Activated CD4-positive, alpha-beta memory T cell treated with anti-CD3 and anti-CD28 coated beads, Interleukin-2, amount 10 ng/mL, durations not matched to agents 7 days and 5 days (primary cell): ENCODE data around the gene CNOT6L. TPM values are rescaled to one million over a fixed set of nuclear protein-coding genes. Genes with fewer than 3 reads are reported as not detected.
A peak's percentile ranks its signal among the peaks of the same experiment; 100 is the strongest.
"Not testable (repeated sequence)": the region's sequence is repeated elsewhere in the genome, so short reads cannot be mapped to it uniquely, and the experiment has no call there.

Experiments used
- CTCF ChIA-PET: fragments of 350-600 bp; sonication (Branson Sonifier 250); formaldehyde crosslinking; loops from one replicate; lab custom pipeline; 2021; ENCODE audit warnings: antibody characterized with exemption, inconsistent platforms; lab: Charles Lee
- POLR2A ChIA-PET: fragments of 350-600 bp; sonication (Branson Sonifier 250); formaldehyde crosslinking; loops from one replicate; lab custom pipeline; 2021; ENCODE audit warnings: antibody characterized with exemption; lab: Charles Lee
- DNase-seq: peaks from one replicate; pipeline ENCODE4 v3.0.0-alpha.2; 2020
- H3K27ac Mint-ChIP-seq: one replicate; pipeline ENCODE4 v1.8.0; 2021; ENCODE audit warnings: mild to moderate bottlenecking, mixed read lengths
- H3K27me3 Mint-ChIP-seq: one replicate; pipeline ENCODE4 v1.8.0; 2021; ENCODE audit warnings: mixed read lengths
- H3K36me3 Mint-ChIP-seq: one replicate; pipeline ENCODE4 v1.8.0; 2021; ENCODE audit warnings: low read depth, mixed read lengths
- H3K4me1 Mint-ChIP-seq: one replicate; pipeline ENCODE4 v1.8.0; 2021; ENCODE audit warnings: mixed read lengths
- H3K4me3 Mint-ChIP-seq: one replicate; pipeline ENCODE4 v1.8.0; 2021; ENCODE audit warnings: mild to moderate bottlenecking, mixed read lengths
- H3K9me3 Mint-ChIP-seq: one replicate; pipeline ENCODE4 v1.8.0; 2021; ENCODE audit warnings: mixed read lengths
- total RNA-seq, 2 experiments: library from RNA; stranded (reverse); gene quantifications; one replicate each; pipeline ENCODE4 v1.2.3, GENCODE V29; 2021

CNOT6L gene
- 100 to 1,000 TPM; 119 to 122 TPM for total RNA-seq

DNA sequence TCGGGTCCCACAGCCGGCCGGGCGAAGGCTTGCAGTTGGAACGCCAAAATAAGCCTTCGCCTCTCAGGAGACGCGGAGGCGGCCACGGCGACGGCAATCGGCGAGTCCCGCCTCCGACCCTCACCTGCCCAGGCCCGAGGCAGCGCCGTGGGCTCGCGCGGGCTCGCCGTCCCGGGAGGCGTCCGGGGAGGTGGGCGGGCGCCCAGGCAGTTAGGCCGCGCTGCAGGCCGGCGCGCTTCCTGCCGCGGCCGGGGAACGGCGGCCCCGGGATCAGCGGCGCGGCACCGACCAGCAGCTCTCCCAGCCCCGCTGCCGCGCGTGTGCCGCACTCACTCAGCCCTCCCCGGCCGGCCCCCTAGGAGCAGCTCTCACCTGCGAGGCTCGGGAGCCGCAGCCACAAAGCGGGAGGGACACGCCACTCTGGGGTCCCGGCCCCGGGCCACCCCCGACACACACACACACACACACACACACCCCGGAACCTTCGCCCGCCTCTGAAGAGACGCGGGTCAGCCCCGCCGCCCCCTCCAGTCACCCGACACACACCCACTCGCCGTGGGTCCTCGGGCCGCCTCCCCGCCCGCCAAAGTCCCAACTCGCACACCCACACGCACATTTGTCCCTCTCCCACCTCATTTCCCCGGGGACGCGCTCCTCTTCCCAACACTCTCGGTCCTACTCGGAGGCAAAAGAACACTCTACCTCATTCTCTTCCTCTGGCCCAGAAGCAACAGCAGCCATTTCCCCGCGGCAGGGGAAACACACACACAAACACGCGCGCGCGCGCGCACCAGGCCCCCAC lies at the start of gene CNOT6L:
TSS of gene CNOT6L (minus strand) at position 767 of the 802 bp plus-strand sequence. CDS start at position 707, 60 bp downstream.
- H3K36me3 Mint-ChIP-seq = peaks cover 30% of the 10 kb centered on the region
- peak; percentile 78 for DNase-seq
- POLR2A ChIA-PET = interaction anchor here (1.0 to 7.2 kb wide), 10 partner anchors 9 to 120 kb away, joined by 3 to 611 read pairs (median 6); partner anchors contain the start of gene MRPL1
- no peaks in the 10 kb centered on the region for H3K9me3 Mint-ChIP-seq
- peak within 1 kb of the TSS; percentile 100 for H3K27ac Mint-ChIP-seq
- peaks cover 53% of the 10 kb centered on the region for H3K4me1 Mint-ChIP-seq
- peak within 1 kb of the TSS; percentile 99 for H3K4me3 Mint-ChIP-seq
- no peaks in the 10 kb centered on the region for H3K27me3 Mint-ChIP-seq
- CTCF ChIA-PET = interaction anchor here (0.8 to 6.2 kb wide), 5 partner anchors 10 to 218 kb away, joined by 4 to 118 read pairs (median 11); partner anchors contain the start of gene MRPL1

DNA sequence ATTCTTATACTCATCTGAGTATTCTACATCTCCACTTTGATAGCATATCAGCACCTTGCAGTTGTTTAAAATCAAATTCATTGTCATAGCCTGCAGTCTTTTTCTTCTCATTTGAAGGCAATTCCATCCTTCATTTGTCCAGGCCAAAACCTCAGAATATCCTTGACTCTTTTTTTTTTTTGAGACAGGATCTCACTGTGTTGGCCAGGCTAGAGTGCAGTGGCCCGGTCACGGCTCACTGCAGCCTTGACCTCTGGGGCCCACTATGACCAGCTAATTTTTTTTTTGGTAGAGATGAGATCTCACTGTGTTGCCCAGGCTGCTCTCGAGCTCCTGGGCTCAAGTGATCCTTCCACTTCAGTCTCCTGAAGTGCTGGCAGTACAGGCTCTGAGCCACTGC lies 46.1 kb upstream of the CNOT6L start:
- H3K4me3 Mint-ChIP-seq = no peak overlapping the region
- H3K36me3 Mint-ChIP-seq = peaks cover 40% of the 10 kb centered on the region
- H3K27ac Mint-ChIP-seq = no peak overlapping the region
- no peaks in the 10 kb centered on the region for H3K9me3 Mint-ChIP-seq
- DNase-seq = no peak
- POLR2A ChIA-PET = no interaction called here
- CTCF ChIA-PET = no interaction called here
- H3K27me3 Mint-ChIP-seq = peaks cover 1% of the 10 kb centered on the region
- peaks cover 56% of the 10 kb centered on the region for H3K4me1 Mint-ChIP-seq

DNA sequence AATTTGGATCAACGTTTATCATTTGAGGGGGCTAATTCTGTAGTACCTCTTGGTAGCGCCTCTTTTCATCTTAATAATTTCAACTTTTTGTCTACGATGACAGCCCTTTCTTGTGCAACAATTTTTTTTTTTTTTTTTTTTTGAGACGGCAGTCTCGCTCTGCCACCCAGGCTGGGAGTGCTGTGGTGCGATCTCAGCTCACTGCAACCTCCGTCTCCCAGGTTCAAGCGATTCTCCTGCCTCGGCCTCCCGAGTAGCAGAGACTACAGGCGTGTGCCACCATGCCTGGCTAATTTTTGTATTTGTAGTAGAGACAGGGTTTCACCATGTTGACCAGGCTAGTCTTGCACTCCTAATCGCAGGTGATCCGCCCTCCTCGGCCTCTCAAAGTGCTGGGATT lies 44.2 kb upstream of the CNOT6L start:
- ChIA-PET POLR2A (interaction anchor here (0.6 to 10.4 kb wide), 4 partner anchors 11 to 100 kb away, joined by 3 to 611 read pairs (median 76); partner anchors contain the start of gene CNOT6L), CTCF (interaction anchor here (0.7 kb wide), 1 partner anchor 10 kb away, joined by 3 read pairs; no protein-coding TSS in a partner anchor)
- not testable (repeated sequence) for H3K27me3 Mint-ChIP-seq, H3K9me3 Mint-ChIP-seq
- Mint-ChIP-seq H3K4me3 (peak overlapping the region; percentile 96), H3K27ac (peak overlapping the region; percentile 98), H3K36me3 (peaks cover 30% of the 10 kb centered on the region), H3K4me1 (peaks cover 49% of the 10 kb centered on the region)
- peak; percentile 24 for DNase-seq

DNA sequence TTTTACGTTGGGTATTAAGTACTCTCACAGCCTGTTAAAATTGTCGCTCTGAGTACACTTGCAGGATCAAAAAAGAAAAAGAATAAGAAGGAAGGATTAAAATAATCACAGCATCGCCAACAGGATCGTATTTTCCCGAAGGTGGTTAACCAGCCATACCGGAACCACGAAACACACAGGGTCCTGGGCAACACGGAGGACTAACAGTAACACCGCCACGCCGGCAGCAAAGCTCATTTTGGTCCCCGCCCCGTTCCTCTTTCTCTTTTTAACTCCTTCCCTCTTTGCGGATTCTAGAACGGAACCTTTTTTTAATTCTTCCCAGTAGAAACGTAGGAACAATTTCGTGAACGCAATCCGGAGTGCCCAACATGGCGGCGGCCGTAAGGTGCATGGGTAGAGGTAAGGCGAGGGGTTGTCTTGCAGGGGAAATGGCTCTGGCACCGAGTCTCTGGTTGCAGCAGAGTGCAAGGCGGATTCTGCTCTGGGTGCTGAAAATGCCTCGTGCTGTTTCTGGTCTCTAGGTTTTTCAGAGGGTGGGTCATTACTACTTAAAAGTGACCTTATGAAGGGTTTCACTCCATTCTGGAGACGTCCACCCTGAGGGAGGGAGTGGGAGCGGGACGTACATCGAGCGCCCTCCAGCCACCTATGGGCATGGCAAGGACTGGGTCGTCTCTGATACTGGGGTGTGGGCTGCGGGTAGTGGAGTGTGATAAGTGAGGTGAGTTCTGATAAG lies 43.5 kb upstream of the CNOT6L start, which contains the start of gene MRPL1:
TSS of gene MRPL1 (plus strand) at position 353 of the 739 bp plus-strand sequence. CDS start at position 372, 19 bp downstream.
- peaks cover 54% of the 10 kb centered on the region for H3K4me1 Mint-ChIP-seq
- peaks cover 1% of the 10 kb centered on the region for H3K27me3 Mint-ChIP-seq
- CTCF ChIA-PET = interaction anchor here (0.7 to 8.7 kb wide), 11 partner anchors 10 to 914 kb away, joined by 3 to 118 read pairs (median 4); partner anchors contain the start of gene CNOT6L
- H3K4me3 Mint-ChIP-seq = peak within 1 kb of the TSS; percentile 96
- peak within 1 kb of the TSS; percentile 98 for H3K27ac Mint-ChIP-seq
- H3K36me3 Mint-ChIP-seq = peaks cover 30% of the 10 kb centered on the region
- DNase-seq = peak; percentile 90
- POLR2A ChIA-PET = interaction anchor here (0.6 to 10.4 kb wide), 30 partner anchors 10 to 914 kb away, joined by 3 to 611 read pairs (median 5); partner anchors contain the start of gene CNOT6L
- H3K9me3 Mint-ChIP-seq = no peaks in the 10 kb centered on the region

DNA sequence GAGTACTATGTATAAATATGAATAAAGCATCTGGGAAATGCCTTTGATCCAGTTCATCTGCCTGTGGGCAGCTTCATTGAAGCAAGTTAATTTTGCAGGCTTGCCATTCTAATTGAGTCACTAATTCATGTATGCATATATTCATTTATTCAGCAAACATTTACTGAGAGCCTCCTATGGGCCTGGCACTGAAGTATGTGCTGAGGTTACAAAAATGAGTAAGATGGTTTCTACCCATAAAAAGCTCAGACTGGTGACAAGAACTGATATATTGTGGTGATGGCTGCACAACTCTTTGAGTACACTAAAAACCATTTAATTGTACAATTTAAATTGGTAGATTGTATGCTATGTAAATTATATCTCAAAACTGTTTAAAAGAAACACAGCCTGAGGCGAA lies 42.3 kb upstream of the CNOT6L start:
- peaks cover 1% of the 10 kb centered on the region for H3K27me3 Mint-ChIP-seq
- H3K27ac Mint-ChIP-seq = peak overlapping the region; percentile 98
- DNase-seq = no peak
- H3K4me1 Mint-ChIP-seq = peaks cover 61% of the 10 kb centered on the region
- ChIA-PET CTCF (interaction anchor here (0.8 to 8.7 kb wide), 9 partner anchors 9 to 242 kb away, joined by 3 to 118 read pairs (median 3); partner anchors contain the start of gene CNOT6L), POLR2A (interaction anchor here (1.0 to 10.4 kb wide), 21 partner anchors 10 to 1559 kb away, joined by 3 to 611 read pairs (median 6); partner anchors contain the start of gene CNOT6L)
- peak overlapping the region; percentile 96 for H3K4me3 Mint-ChIP-seq
- no peaks in the 10 kb centered on the region for H3K9me3 Mint-ChIP-seq
- peaks cover 25% of the 10 kb centered on the region for H3K36me3 Mint-ChIP-seq

DNA sequence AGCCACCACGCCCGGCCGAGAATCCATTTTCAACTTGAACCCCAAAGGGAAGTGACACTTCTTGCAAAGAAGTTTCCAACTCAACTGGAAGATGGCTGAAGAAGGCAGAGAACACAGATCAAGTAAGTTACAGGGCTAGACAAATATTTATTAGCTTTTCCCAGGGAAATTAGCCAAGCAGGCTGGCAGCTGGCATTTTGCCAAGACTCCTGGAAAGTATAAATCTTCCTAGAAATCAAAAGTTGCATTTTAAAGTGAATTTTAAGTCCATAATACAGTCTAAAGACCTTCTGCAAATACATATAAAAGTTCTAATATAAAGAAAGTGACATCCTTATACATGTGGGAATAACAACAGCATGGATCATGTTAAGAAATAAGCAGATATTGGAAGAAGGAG lies 40.1 kb upstream of the CNOT6L start:
- Mint-ChIP-seq H3K9me3 (no peaks in the 10 kb centered on the region), H3K4me3 (no peak overlapping the region), H3K27ac (no peak overlapping the region), H3K4me1 (peaks cover 68% of the 10 kb centered on the region), H3K27me3 (peaks cover 1% of the 10 kb centered on the region), H3K36me3 (peaks cover 14% of the 10 kb centered on the region)
- ChIA-PET POLR2A (interaction anchor here (0.7 to 10.4 kb wide), 3 partner anchors 14 to 128 kb away, joined by 3 to 611 read pairs (median 4); partner anchors contain the start of gene CNOT6L), CTCF (interaction anchor here (8.7 kb wide), 1 partner anchor 40 kb away, joined by 118 read pairs; the partner anchor contains the start of gene CNOT6L)
- no peak for DNase-seq

DNA sequence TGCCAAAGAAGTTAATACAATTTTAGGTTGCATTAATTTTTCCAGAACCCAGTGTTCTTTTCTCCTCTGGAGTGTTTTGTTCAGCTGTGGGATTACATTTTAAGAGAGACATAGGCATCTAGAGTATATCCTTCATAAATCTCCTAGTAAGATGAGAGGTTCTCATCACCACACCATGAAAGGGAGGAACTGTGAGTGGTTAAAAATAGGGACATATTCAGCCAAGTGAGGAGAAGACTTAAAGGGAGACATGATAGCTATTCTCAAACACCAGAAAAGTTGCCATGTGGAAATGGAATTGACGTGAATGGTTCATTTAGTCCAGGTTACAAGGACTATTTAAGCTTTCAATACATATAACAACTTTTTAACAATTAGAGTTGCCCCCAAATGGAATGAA lies 37.0 kb upstream of the CNOT6L start:
- DNase-seq = no peak
- Mint-ChIP-seq H3K4me1 (peaks cover 75% of the 10 kb centered on the region), H3K9me3 (no peaks in the 10 kb centered on the region), H3K4me3 (no peak overlapping the region), H3K27me3 (no peaks in the 10 kb centered on the region), H3K27ac (peak overlapping the region; percentile 83), H3K36me3 (peaks cover 10% of the 10 kb centered on the region)
- POLR2A ChIA-PET = interaction anchor here (1.2 to 10.4 kb wide), 5 partner anchors 14 to 121 kb away, joined by 3 to 611 read pairs (median 4); partner anchors contain the start of gene CNOT6L
- CTCF ChIA-PET = interaction anchor here (1.1 to 8.7 kb wide), 2 partner anchors 37 to 107 kb away, joined by 3 to 118 read pairs; partner anchors contain the start of gene CNOT6L

DNA sequence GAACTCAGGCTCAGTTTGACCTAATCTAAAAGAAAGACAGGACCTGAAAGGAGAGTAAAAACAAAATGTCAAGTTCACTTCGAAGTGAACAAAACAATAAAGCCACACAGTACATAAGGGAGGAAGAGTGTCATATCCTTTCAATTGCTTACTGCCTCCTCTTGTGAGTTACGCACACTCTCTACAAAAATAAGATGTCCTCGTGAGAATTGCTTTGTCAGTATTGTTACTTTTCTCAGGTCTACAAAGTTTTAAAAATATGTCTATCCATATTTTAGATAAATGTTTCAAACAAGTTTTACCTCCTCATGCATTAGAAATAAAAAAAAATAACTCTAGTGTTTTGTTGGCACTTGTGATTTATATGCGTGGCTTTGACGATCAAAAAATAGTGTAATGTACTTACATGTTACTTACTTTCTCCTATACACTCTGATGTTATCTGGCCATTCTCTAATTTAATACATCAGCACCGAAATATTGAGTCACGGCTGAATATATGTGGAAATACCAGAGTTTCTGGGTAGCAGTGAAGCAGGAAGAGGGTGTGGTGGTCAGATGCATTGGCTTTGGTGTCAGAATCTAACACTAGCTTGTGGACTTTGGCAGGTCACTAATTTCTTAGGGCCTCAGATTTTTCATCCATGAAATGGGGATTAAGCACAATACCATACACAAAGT lies 35.4 kb upstream of the CNOT6L start:
- peak overlapping the region; percentile 100 for H3K27ac Mint-ChIP-seq
- peak overlapping the region; percentile 73 for H3K4me3 Mint-ChIP-seq
- ChIA-PET CTCF (interaction anchor here (1.5 to 8.7 kb wide), 2 partner anchors 35 to 36 kb away, joined by 12 to 118 read pairs; partner anchors contain the start of gene CNOT6L), POLR2A (interaction anchor here (1.0 to 10.4 kb wide), 4 partner anchors 8 to 53 kb away, joined by 3 to 611 read pairs (median 182); partner anchors contain the start of genes CNOT6L and MRPL1)
- DNase-seq = peak; percentile 58
- peaks cover 67% of the 10 kb centered on the region for H3K4me1 Mint-ChIP-seq
- no peaks in the 10 kb centered on the region for H3K9me3 Mint-ChIP-seq
- H3K27me3 Mint-ChIP-seq = no peaks in the 10 kb centered on the region
- peaks cover 10% of the 10 kb centered on the region for H3K36me3 Mint-ChIP-seq

DNA sequence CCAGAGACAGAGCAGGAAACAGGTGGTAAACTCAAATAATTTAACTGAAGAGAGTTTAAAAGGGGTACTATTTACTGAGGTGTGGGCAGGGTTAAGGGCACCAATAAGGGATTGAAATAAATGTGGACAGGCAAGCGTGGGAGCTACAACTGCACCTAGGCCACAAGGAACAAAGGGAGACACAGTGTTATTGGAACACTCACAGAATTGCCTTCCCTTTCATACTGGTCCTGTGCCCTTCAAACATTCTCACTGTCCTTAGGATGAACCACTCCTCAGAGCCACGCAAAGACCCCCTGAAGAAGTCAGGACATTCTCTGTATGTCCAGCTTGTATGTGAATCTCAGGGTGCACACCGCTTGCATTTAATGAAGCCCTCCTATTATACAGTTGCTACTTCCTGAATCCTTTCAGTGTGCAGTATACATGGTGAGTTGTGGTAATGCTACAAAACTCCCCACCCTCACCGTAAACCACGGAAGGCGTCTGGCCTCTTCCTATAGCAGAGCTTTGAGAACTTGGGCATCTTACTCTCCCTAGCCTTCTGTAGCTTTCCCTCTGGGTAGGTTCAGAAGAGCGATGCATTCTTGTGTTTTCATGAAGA lies 33.8 kb upstream of the CNOT6L start:
- Mint-ChIP-seq H3K4me1 (peaks cover 59% of the 10 kb centered on the region), H3K27me3 (no peaks in the 10 kb centered on the region), H3K36me3 (peaks cover 10% of the 10 kb centered on the region), H3K9me3 (no peaks in the 10 kb centered on the region), H3K27ac (peak overlapping the region; percentile 100), H3K4me3 (peak overlapping the region; percentile 73)
- ChIA-PET POLR2A (interaction anchor here (0.7 to 7.2 kb wide), 10 partner anchors 9 to 54 kb away, joined by 3 to 215 read pairs (median 7); partner anchors contain the start of genes CNOT6L and MRPL1), CTCF (interaction anchor here (1.1 to 3.8 kb wide), 5 partner anchors 9 to 35 kb away, joined by 3 to 41 read pairs (median 12); partner anchors contain the start of genes CNOT6L and MRPL1)
- peak; percentile 81 for DNase-seq

DNA sequence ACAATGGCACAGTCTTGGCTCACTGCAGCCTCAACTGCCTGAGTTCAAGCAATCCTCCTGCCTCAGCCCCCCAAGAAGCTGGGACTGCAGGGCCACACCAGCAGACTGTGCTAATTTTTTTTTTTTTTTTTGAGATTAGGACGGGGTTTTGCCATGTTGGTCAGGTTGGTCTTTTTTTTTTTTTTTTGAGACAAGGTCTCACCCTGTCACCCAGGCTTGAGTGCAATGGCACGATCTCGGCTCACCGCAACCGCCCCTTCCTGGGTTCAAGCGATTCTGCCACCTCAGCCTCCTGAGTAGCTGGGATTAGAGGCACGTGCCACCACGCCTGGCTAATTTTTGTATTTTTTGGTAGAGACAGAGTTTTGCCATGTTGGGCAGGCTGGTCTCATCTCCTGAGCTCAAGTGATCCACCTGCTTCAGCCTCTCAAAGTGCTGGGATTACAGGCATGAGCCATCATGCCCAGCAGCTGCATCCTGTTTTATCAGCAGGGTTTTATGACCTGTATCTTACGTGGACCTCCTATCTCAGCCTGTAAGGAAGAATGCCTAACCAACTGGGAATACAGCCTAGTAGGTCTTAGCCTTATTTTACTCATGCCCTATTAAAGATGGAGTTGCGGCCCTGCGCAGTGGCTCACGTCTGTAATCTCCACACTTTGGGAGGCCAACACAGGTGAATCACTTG lies 30.3 kb upstream of the CNOT6L start:
- Mint-ChIP-seq H3K27me3 (no peaks in the 10 kb centered on the region), H3K4me1 (peaks cover 37% of the 10 kb centered on the region), H3K36me3 (peaks cover 7% of the 10 kb centered on the region), H3K9me3 (no peaks in the 10 kb centered on the region), H3K27ac (no peak overlapping the region), H3K4me3 (no peak overlapping the region)
- ChIA-PET POLR2A (interaction anchor here (1.0 to 7.2 kb wide), 3 partner anchors 13 to 30 kb away, joined by 4 to 215 read pairs (median 149); partner anchors contain the start of genes CNOT6L and MRPL1), CTCF (no interaction called here)
- DNase-seq = no peak
